HepG2 (cell line): Measurements from ENCODE around the gene CCT4. TPM values are rescaled to one million over a fixed set of nuclear protein-coding genes. Genes with fewer than 3 reads are reported as not detected.

Experiments used
- AHR ChIP-seq: IDR thresholded peaks from 2 replicates; pipeline ENCODE4 v1.6.1; 2018; ENCODE audit warnings: missing genetic modification reagents, missing compliant biosample characterization
- FOXC1 ChIP-seq: sonication (generic); formaldehyde crosslinking; IDR thresholded peaks from 2 replicates; pipeline ENCODE4 v1.8.0; 2022; ENCODE audit warnings: mild to moderate bottlenecking, missing genetic modification reagents, borderline replicate concordance
- GZF1 ChIP-seq: sonication (generic); formaldehyde crosslinking; IDR thresholded peaks from 2 replicates; pipeline ENCODE4 v1.5.1; 2020; ENCODE audit warnings: mild to moderate bottlenecking, missing genetic modification reagents
- POLR2A ChIP-seq, 2 experiments: IDR thresholded peaks; 2 replicates each; pipeline ENCODE4 v1.6.1; 2011; ENCODE audit warnings: low read depth in 2 of 2, low read length in 2 of 2, mild to moderate bottlenecking in 1 of 2, moderate library complexity in 1 of 2; ENCODE audit not compliant: insufficient read depth in 1 of 2
- PRDM10 ChIP-seq: sonication (generic); formaldehyde crosslinking; IDR thresholded peaks from 2 replicates; pipeline ENCODE4 v1.4.0; 2020; ENCODE audit warnings: low read depth, missing genetic modification reagents
- REST ChIP-seq, 2 experiments: IDR thresholded peaks; 2 replicates each; pipeline ENCODE4 v1.6.1; 2011 to 2012; ENCODE audit warnings: low read length in 2 of 2, borderline replicate concordance in 1 of 2, low read depth in 1 of 2, mild to moderate bottlenecking in 1 of 2, moderate library complexity in 1 of 2
- RXRB ChIP-seq: IDR thresholded peaks from 2 replicates; pipeline ENCODE4 v1.6.1; 2016; ENCODE audit warnings: borderline replicate concordance, missing genetic modification reagents, missing compliant biosample characterization
- TAF1 ChIP-seq: sonication (generic); formaldehyde crosslinking; IDR thresholded peaks from 2 replicates; pipeline ENCODE4 v1.4.0; 2020; ENCODE audit warnings: missing genetic modification reagents
- TBX3 ChIP-seq: fragments of 450-650 bp; IDR thresholded peaks from 2 replicates; pipeline ENCODE4 v1.6.1; 2017; ENCODE audit warnings: antibody characterized with exemption, mild to moderate bottlenecking, inconsistent platforms, borderline replicate concordance
- ZBTB4 ChIP-seq: sonication (generic); formaldehyde crosslinking; IDR thresholded peaks from 2 replicates; pipeline ENCODE4 v1.4.0; 2020; ENCODE audit warnings: missing genetic modification reagents, mild to moderate bottlenecking, borderline replicate concordance
- polyA plus RNA-seq, 8 experiments: library from polyadenylated mRNA; depleted of rRNA in 3 of 8; stranded (reverse) in 7 of 8; unstranded in 1 of 8; fragments of >200 nt; fragmentation: Illumina TruSeq in 4 of 8; extraction: Trizol in 4 of 8; gene quantifications; 2 replicates each; pipeline versions ENCODE4 v1.2.1 to v1.2.3, GENCODE V29; 2011 to 2016; ENCODE audit warnings: low read depth in 4 of 8, missing spikeins in 1 of 8, mixed read lengths in 1 of 8; ENCODE audit not compliant: insufficient read depth in 1 of 8
- total RNA-seq, 5 experiments: library from RNA; depleted of rRNA; stranded (reverse); fragments of >200 nt; fragmentation: Illumina TruSeq; extraction: Trizol; gene quantifications; 2 replicates each; pipeline ENCODE4 v1.2.3, GENCODE V29; 2016; ENCODE audit warnings: low read depth in 1 of 5
- TF ChIP-seq, protein P1 (sequence below): sonication (generic); formaldehyde crosslinking; IDR thresholded peaks from 2 replicates; pipeline ENCODE4 v1.8.1; 2023; ENCODE audit warnings: mild to moderate bottlenecking, moderate library complexity, missing genetic modification reagents

CCT4 gene
- total and polyA plus RNA-seq, 2 of the 13 experiments (the other 11 are each of a cell fraction or from before 2014, with no cell fraction given), result 138 to 340 TPM

- 0 out of 4 replicates have a peak, but pooled peaks of 1 of the 2 experiments have one; percentile 12 for TF ChIP-seq REST (IDR thresholded peaks at IDR 0.05; ENCODE audit: borderline replicate concordance in 1 of 2, low read depth in 1 of 2, low read length in 2 of 2)
- peak; percentile 21; the same call in 1 of the 2 replicates for TF ChIP-seq GZF1 (CRISPR knock-in tag)
- 0 out of 2 replicates have a peak, but pooled peaks have one; percentile 9 for TF ChIP-seq RXRB (CRISPR knock-in tag)
- peak; percentile 85 to 92 for TF ChIP-seq POLR2A (IDR thresholded peaks at IDR 0.05; ENCODE audit: insufficient read depth in 1 of 2, low read depth in 2 of 2, low read length in 2 of 2)
- TF ChIP-seq ZBTB4 (CRISPR knock-in tag), result no peak
- peak; percentile 81; the same call in 1 of the 2 replicates for TF ChIP-seq AHR
- no peak for TF ChIP-seq FOXC1
- peak; percentile 6; the same call in 1 of the 2 replicates for TF ChIP-seq TBX3
- TF ChIP-seq, protein P1, sequence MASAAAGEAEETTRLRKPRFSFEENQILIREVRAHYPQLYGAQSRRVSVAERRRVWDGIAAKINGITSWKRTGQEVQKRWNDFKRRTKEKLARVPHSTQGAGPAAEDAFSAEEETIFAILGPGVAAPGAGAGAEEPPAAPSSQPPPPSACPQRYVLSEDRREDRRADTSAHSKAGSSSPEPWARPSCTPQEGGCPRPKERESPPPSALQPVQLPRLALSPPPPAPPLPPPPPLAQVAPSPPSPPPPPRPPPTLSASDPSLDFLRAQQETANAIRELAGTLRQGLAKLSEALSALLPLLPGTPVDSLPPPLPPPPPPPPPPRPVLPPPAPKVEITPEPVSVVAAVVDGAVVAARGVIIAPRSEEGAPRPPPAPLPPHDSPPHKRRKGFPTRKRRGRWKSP (CRISPR knock-in tag), result peak; percentile 28; the same call in 1 of the 2 replicates
- peak; percentile 71; the same call in 1 of the 2 replicates for TF ChIP-seq TAF1 (CRISPR knock-in tag)
- TF ChIP-seq PRDM10 (CRISPR knock-in tag), result 0 out of 2 replicates have a peak, but pooled peaks have one; percentile 35
Measured at GRCh38 chr2:61854564-61855317, 33.7 kb downstream of the CCT4 start (continued).
